Mesenchymal stem cell (in vitro differentiated cells and primary cell): ENCODE results near the gene UCHL1.
A peak's percentile ranks its signal among the peaks of the same experiment; 100 is the strongest.

Experiments used
- DNase-seq: peaks from one replicate; pipeline ENCODE4 v3.0.0-alpha.2; 2013
- H2AFZ ChIP-seq: one replicate; pipeline ENCODE4 v1.6.1; 2013; ENCODE audit warnings: low read depth, mild to moderate bottlenecking, control low read depth, inconsistent platforms, low read length, moderate library complexity
- H2AK5ac ChIP-seq: 2 replicates; pipeline ENCODE4 v1.6.1; 2013; ENCODE audit warnings: low read length, moderate library complexity, mild to moderate bottlenecking, inconsistent platforms; ENCODE audit not compliant: severe bottlenecking
- H2BK120ac ChIP-seq: one replicate; pipeline ENCODE4 v1.6.1; 2013; ENCODE audit warnings: low read depth, mild to moderate bottlenecking, inconsistent platforms, low read length, moderate library complexity
- H2BK12ac ChIP-seq, 2 experiments: one replicate each; pipeline ENCODE4 v1.6.1; 2013; ENCODE audit warnings: inconsistent platforms in 2 of 2, low read length in 2 of 2, mild to moderate bottlenecking in 2 of 2, moderate library complexity in 2 of 2, control low read depth in 1 of 2
- H2BK15ac ChIP-seq: one replicate; pipeline ENCODE4 v1.6.1; 2013; ENCODE audit warnings: mild to moderate bottlenecking, low read depth, inconsistent platforms; ENCODE audit not compliant: poor library complexity, severe bottlenecking
- H2BK5ac ChIP-seq: 2 replicates; pipeline ENCODE4 v1.6.1; 2013; ENCODE audit warnings: low read depth, mild to moderate bottlenecking, low read length, control low read depth, inconsistent platforms; ENCODE audit not compliant: poor library complexity, severe bottlenecking
- H3K14ac ChIP-seq, 2 experiments: one replicate each; pipeline ENCODE4 v1.6.1; 2013; ENCODE audit warnings: inconsistent platforms in 2 of 2, low read length in 2 of 2, control low read depth in 1 of 2, mild to moderate bottlenecking in 1 of 2, moderate library complexity in 1 of 2
- H3K18ac ChIP-seq, 2 experiments: one replicate each; pipeline ENCODE4 v1.6.1; 2013; ENCODE audit warnings: inconsistent platforms in 2 of 2, low read length in 2 of 2, control low read depth in 1 of 2, low read depth in 1 of 2, mild to moderate bottlenecking in 1 of 2
- H3K23ac ChIP-seq, 2 experiments: one replicate each; pipeline ENCODE4 v1.6.1; 2013; ENCODE audit warnings: inconsistent platforms in 2 of 2, low read length in 2 of 2, mild to moderate bottlenecking in 2 of 2, moderate library complexity in 2 of 2, control low read depth in 1 of 2
- H3K27ac ChIP-seq: 2 replicates; pipeline ENCODE4 v1.5.1; 2013; ENCODE audit warnings: mild to moderate bottlenecking, moderate library complexity, low read length, control low read depth, inconsistent platforms; ENCODE audit not compliant: poor library complexity, severe bottlenecking
- H3K27me3 ChIP-seq, 2 experiments: 2 replicates each; pipeline versions ENCODE4 v1.6.1 to v1.7.0; 2013; ENCODE audit warnings: low read length in 2 of 2, mild to moderate bottlenecking in 2 of 2, moderate library complexity in 2 of 2, control low read depth in 1 of 2, inconsistent platforms in 1 of 2; ENCODE audit not compliant: control insufficient read depth in 1 of 2, insufficient read depth in 1 of 2
- H3K36me3 ChIP-seq, 2 experiments: 2 replicates each; pipeline versions ENCODE4 v1.6.1 to v1.7.0; 2013; ENCODE audit warnings: low read length in 2 of 2, control low read depth in 1 of 2, inconsistent platforms in 1 of 2, low read depth in 1 of 2, mild to moderate bottlenecking in 1 of 2; ENCODE audit not compliant: insufficient read depth in 2 of 2, control insufficient read depth in 1 of 2
- H3K4ac ChIP-seq, 2 experiments: one replicate each; pipeline ENCODE4 v1.6.1; 2013; ENCODE audit warnings: inconsistent platforms in 2 of 2, low read length in 2 of 2, mild to moderate bottlenecking in 2 of 2, moderate library complexity in 2 of 2, control low read depth in 1 of 2, low read depth in 1 of 2
- H3K4me1 ChIP-seq: 2 replicates; pipeline ENCODE4 v1.6.1; 2013; ENCODE audit warnings: low read depth, low read length, control low read depth; ENCODE audit not compliant: control insufficient read depth, insufficient read depth
- H3K4me2 ChIP-seq: 2 replicates; pipeline ENCODE4 v1.6.1; 2013; ENCODE audit warnings: low read length, mild to moderate bottlenecking, inconsistent platforms; ENCODE audit not compliant: poor library complexity, severe bottlenecking
- H3K4me3 ChIP-seq, 2 experiments: 2 replicates each; pipeline versions ENCODE4 v1.5.1 to v1.7.0; 2013; ENCODE audit warnings: low read length in 2 of 2, mild to moderate bottlenecking in 2 of 2, control low read depth in 1 of 2, low read depth in 1 of 2; ENCODE audit not compliant: insufficient read depth in 1 of 2
- H3K79me1 ChIP-seq: replicated peaks from 2 replicates; pipeline ENCODE4 v1.6.1; 2013; ENCODE audit warnings: mild to moderate bottlenecking, control low read depth, low read length, inconsistent platforms; ENCODE audit not compliant: poor library complexity, severe bottlenecking
- H3K9ac ChIP-seq: 2 replicates; pipeline ENCODE4 v1.7.0; 2013; ENCODE audit warnings: mild to moderate bottlenecking, low read length, moderate library complexity
- H3K9me3 ChIP-seq: 2 replicates; pipeline ENCODE4 v1.7.0; 2013; ENCODE audit warnings: mild to moderate bottlenecking, low read length; ENCODE audit not compliant: control insufficient read depth
- H4K8ac ChIP-seq: one replicate; pipeline ENCODE4 v1.6.1; 2013; ENCODE audit warnings: inconsistent platforms, mild to moderate bottlenecking, low read length, moderate library complexity
- H4K91ac ChIP-seq: one replicate; pipeline ENCODE4 v1.6.1; 2013; ENCODE audit warnings: mild to moderate bottlenecking, low read length, inconsistent platforms
- WGBS: methylation state at CpG from one replicate; pipeline ENCODE4 v1.1.7; 2013; ENCODE audit warnings: mixed read lengths; 5-methylcytosine and 5-hydroxymethylcytosine counted together

Gene UCHL1

DNA sequence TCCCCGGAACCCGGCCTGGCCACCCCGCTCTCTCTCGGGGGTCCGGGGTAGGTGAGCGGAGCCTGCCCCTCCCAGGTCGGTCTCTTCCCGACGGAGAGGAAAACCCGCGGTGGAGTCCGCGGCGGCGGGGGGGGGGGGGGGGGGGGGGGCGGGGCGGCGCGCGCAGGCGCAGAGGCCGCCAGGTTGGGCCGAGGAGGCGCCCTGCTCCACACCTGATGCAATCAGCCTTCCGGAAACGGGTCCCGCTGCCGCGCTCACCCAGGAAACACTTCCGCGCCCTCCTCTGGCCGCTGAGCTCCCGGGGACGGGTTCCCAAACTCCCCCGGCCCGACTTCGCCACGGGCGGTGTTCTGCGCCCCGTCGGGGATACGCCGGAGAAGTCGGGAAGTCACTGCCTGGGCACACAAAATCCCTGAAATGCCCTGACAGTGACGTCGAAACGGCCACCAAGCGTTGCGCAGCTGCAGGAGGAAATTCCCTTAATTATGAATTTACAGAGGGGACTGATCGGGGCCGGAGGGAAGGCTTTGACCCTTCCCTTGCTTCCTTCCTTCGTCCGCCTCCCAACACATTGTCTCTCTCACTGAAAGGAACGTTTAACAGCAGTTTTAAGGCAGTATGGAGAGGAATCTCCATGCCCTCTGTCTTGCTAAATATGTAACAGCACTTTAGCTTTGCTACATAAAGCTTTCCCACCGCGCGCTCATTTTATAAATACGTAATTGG is 40.3 kb upstream of the UCHL1 start:
- peak overlapping the region; percentile 71 for H2BK5ac ChIP-seq
- H3K18ac ChIP-seq, result peak overlapping the region; percentile 86 to 91
- H3K27ac ChIP-seq, result peak overlapping the region; percentile 88
- H3K9ac ChIP-seq, result peak overlapping the region; percentile 89
- H4K8ac ChIP-seq, result peak overlapping the region; percentile 99
- no peaks in the 10 kb centered on the region for H3K27me3 ChIP-seq
- peak; percentile 83 for DNase-seq
- H3K4me3 ChIP-seq, result peak overlapping the region; percentile 75 to 79
- H2AK5ac ChIP-seq, result no peak overlapping the region
- H2BK120ac ChIP-seq, result peak overlapping the region; percentile 98
- H4K91ac ChIP-seq, result peak overlapping the region; percentile 91
- peak overlapping the region in 1 of 2 experiments; percentile 80 for H3K14ac ChIP-seq
- H2BK12ac ChIP-seq, result peak overlapping the region in 1 of 2 experiments; percentile 80
- peak overlapping the region; percentile 86 for H3K4me2 ChIP-seq
- peaks cover 1% of the 10 kb centered on the region for H3K79me1 ChIP-seq
- H2BK15ac ChIP-seq, result peak overlapping the region; percentile 85
- H3K23ac ChIP-seq, result peak overlapping the region in 1 of 2 experiments; percentile 54
- H2AFZ ChIP-seq, result peak overlapping the region; percentile 96
- H3K36me3 ChIP-seq, result no peaks in the 10 kb centered on the region
- peak overlapping the region; percentile 77 to 93 for H3K4ac ChIP-seq
- no peaks in the 10 kb centered on the region for H3K9me3 ChIP-seq
- 1% methylated on average over 50 of the region's 59 CpGs for WGBS
- H3K4me1 ChIP-seq, result peaks cover 2% of the 10 kb centered on the region

DNA sequence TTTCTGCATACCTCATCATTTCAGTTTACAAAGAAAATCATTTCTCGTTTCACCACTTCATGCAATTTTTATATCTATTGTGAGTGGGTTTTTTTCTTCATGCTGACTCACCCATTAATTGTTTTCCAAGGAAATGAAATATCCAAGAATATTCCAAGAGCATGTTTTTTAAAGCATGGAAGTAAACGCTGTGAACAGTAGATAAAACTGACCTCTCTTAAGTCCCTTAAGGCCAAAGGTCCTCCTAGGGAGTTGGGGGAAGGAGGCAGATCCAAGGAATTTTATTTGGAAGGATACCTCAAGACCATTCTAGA is 39.8 kb upstream of the UCHL1 start:
- Histone ChIP-seq H3K9ac (peak overlapping the region; percentile 89), H3K4me1 (peaks cover 2% of the 10 kb centered on the region), H3K14ac (no peak overlapping the region), H2AFZ (no peak overlapping the region), H2BK12ac (no peak overlapping the region), H3K23ac (no peak overlapping the region), H4K8ac (no peak overlapping the region), H3K4ac (no peak overlapping the region), H3K27me3 (no peaks in the 10 kb centered on the region), H2BK15ac (no peak overlapping the region), H3K4me2 (peak overlapping the region; percentile 51), H3K4me3 (peak overlapping the region in 1 of 2 experiments; percentile 79), H3K36me3 (no peaks in the 10 kb centered on the region), H2AK5ac (no peak overlapping the region), H4K91ac (no peak overlapping the region), H3K79me1 (peaks cover 1% of the 10 kb centered on the region), H3K9me3 (no peaks in the 10 kb centered on the region), H2BK120ac (peak overlapping the region; percentile 98), H3K18ac (no peak overlapping the region), H3K27ac (peak overlapping the region; percentile 88), H2BK5ac (no peak overlapping the region)
- no CpG with 5 or more reads among the region's 2 CpGs for WGBS
- no peak for DNase-seq

DNA sequence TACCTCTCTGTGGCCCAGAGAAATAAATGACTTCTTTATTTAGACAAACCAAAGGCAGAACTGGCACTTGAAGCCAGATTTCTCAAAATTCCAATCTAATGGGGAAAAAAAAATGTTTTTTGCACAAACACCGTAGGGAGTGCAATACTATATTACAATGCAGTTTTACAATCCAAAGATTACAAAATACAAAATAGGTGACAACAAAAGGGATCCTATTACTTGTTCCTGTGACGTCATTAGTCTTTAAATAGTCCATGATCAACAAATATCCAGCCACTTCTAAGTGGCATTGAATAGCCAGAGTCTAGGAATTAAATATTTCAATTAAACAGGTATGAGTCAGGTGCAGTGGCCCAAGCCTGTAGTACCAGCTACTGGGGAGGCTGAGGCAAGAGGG is 39.4 kb upstream of the UCHL1 start:
- no peak overlapping the region for H3K18ac ChIP-seq
- no peak overlapping the region for H4K8ac ChIP-seq
- H3K9ac ChIP-seq, result peak overlapping the region; percentile 89
- no peaks in the 10 kb centered on the region for H3K36me3 ChIP-seq
- H3K4ac ChIP-seq, result no peak overlapping the region
- H3K27ac ChIP-seq, result no peak overlapping the region
- WGBS, result 100% methylated on average over 1 of the region's 2 CpGs
- H3K4me1 ChIP-seq, result peaks cover 2% of the 10 kb centered on the region
- no peak overlapping the region for H2BK15ac ChIP-seq
- H2AFZ ChIP-seq, result no peak overlapping the region
- H2BK12ac ChIP-seq, result no peak overlapping the region
- H3K4me3 ChIP-seq, result no peak overlapping the region
- H3K14ac ChIP-seq, result no peak overlapping the region
- H3K79me1 ChIP-seq, result peaks cover 1% of the 10 kb centered on the region
- H3K23ac ChIP-seq, result no peak overlapping the region
- no peak for DNase-seq
- H3K9me3 ChIP-seq, result no peaks in the 10 kb centered on the region
- no peak overlapping the region for H2AK5ac ChIP-seq
- no peak overlapping the region for H4K91ac ChIP-seq
- no peak overlapping the region for H3K4me2 ChIP-seq
- no peak overlapping the region for H2BK5ac ChIP-seq
- H2BK120ac ChIP-seq, result no peak overlapping the region
- H3K27me3 ChIP-seq, result no peaks in the 10 kb centered on the region

DNA sequence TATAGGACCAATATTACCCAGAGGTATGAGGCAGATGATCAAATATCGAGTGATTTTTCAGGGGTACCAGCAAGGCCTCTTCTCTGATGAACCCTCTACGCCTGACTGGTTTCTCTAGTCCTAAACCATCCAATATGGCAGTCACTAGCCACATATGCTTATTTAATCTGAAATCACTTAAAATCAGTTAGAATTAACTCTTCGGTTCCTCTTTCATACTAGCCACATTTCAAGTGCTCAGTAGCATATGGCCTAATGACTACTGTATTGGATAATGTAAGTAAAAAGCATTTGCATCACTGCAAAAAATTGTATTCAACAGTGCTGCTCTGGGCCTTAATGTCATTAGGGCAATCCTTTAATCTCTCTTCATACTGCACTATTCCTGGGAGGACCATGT is 38.0 kb upstream of the UCHL1 start:
- H3K36me3 ChIP-seq, result no peaks in the 10 kb centered on the region
- H2AK5ac ChIP-seq, result no peak overlapping the region
- no peak overlapping the region for H3K14ac ChIP-seq
- H3K9me3 ChIP-seq, result no peaks in the 10 kb centered on the region
- H4K8ac ChIP-seq, result no peak overlapping the region
- 90% methylated on average over 3 of the region's 3 CpGs for WGBS
- no peak overlapping the region for H3K18ac ChIP-seq
- DNase-seq, result no peak
- peaks cover 2% of the 10 kb centered on the region for H3K4me1 ChIP-seq
- no peak overlapping the region for H3K9ac ChIP-seq
- no peak overlapping the region for H4K91ac ChIP-seq
- H3K27me3 ChIP-seq, result no peaks in the 10 kb centered on the region
- H2BK120ac ChIP-seq, result no peak overlapping the region
- no peak overlapping the region for H3K27ac ChIP-seq
- no peak overlapping the region for H3K4ac ChIP-seq
- no peak overlapping the region for H2BK15ac ChIP-seq
- H3K4me2 ChIP-seq, result no peak overlapping the region
- no peak overlapping the region for H2BK12ac ChIP-seq
- no peak overlapping the region for H2BK5ac ChIP-seq
- H3K23ac ChIP-seq, result no peak overlapping the region
- peaks cover 1% of the 10 kb centered on the region for H3K79me1 ChIP-seq
- H2AFZ ChIP-seq, result no peak overlapping the region
- no peak overlapping the region for H3K4me3 ChIP-seq
